H1 (cell line): Measurements from ENCODE around the gene FGF1. TPM values are rescaled to one million over a fixed set of nuclear protein-coding genes. Genes with fewer than 3 reads are reported as not detected.

ENCODE experiments used
- CTCF ChIA-PET: fragments of 300-600 bp; sonication (Branson Sonifier 250); formaldehyde crosslinking; loops from one replicate; lab custom pipeline; 2021; ENCODE audit not compliant: partially characterized antibody; lab: Charles Lee
- POLR2A ChIA-PET: fragments of 300-600 bp; sonication (Branson Sonifier 250); formaldehyde crosslinking; loops from one replicate; lab custom pipeline; 2021; ENCODE audit warnings: inconsistent platforms; ENCODE audit not compliant: partially characterized antibody; lab: Charles Lee
- DNase-seq, 2 experiments: peaks; one replicate each; pipeline versions ENCODE4 v3.0.0 to v3.0.0-alpha.2; 2010 to 2022; ENCODE audit warnings: low spot score in 2 of 2, low read depth in 1 of 2, mixed read lengths in 1 of 2
- FAIRE-seq: peaks from 2 replicates; lab custom pipeline; 2011; peaks lifted over from hg19 to GRCh38; lab: Jason Lieb, UNC
- H2AFZ ChIP-seq: 2 replicates; pipeline ENCODE4 v1.8.1; 2012; ENCODE audit warnings: low read length, inconsistent platforms
- H2AK5ac ChIP-seq: 2 replicates; pipeline ENCODE4 v1.6.1; 2013; ENCODE audit warnings: low read depth, low read length
- H2BK120ac ChIP-seq: replicated peaks from 2 replicates; pipeline ENCODE3; 2013; ENCODE audit warnings: low read depth, low read length, inconsistent platforms
- H2BK12ac ChIP-seq: 2 replicates; pipeline ENCODE4 v1.6.1; 2013; ENCODE audit warnings: low read depth, low read length
- H2BK15ac ChIP-seq: 2 replicates; pipeline ENCODE4 v1.6.1; 2013; ENCODE audit warnings: low read length
- H2BK20ac ChIP-seq: 2 replicates; pipeline ENCODE4 v1.6.1; 2013; ENCODE audit warnings: low read length
- H2BK5ac ChIP-seq: 2 replicates; pipeline ENCODE4 v1.6.1; 2013; ENCODE audit warnings: low read depth, low read length
- H3K14ac ChIP-seq: 2 replicates; pipeline ENCODE4 v1.6.1; 2013; ENCODE audit warnings: inconsistent platforms; ENCODE audit not compliant: insufficient read length
- H3K18ac ChIP-seq: 2 replicates; pipeline ENCODE4 v1.6.1; 2013; ENCODE audit warnings: low read length; ENCODE audit errors: extremely low read depth
- H3K23ac ChIP-seq: 2 replicates; pipeline ENCODE4 v1.6.1; 2013; ENCODE audit warnings: inconsistent platforms; ENCODE audit not compliant: insufficient read length
- H3K23me2 ChIP-seq: 2 replicates; pipeline ENCODE4 v1.6.1; 2013; ENCODE audit warnings: low read depth, low read length
- H3K27ac ChIP-seq: 2 replicates; pipeline ENCODE4 v1.6.1; 2011; ENCODE audit warnings: low read depth, low read length, inconsistent platforms
- H3K27me3 ChIP-seq, 4 experiments: replicated peaks in 1 of 4; 1 replicate in 1 of 4; 2 replicates in 3 of 4; pipeline versions ENCODE4 v1.6.1 to v1.8.1; 2011 to 2013; ENCODE audit warnings: low read length in 3 of 4, mild to moderate bottlenecking in 3 of 4, inconsistent platforms in 2 of 4, mixed read lengths in 2 of 4, moderate library complexity in 1 of 4; ENCODE audit not compliant: control insufficient read depth in 3 of 4, insufficient read depth in 3 of 4; ENCODE audit errors: extremely low read depth in 1 of 4
- H3K36me3 ChIP-seq, 4 experiments: 2 replicates each; pipeline versions ENCODE4 v1.6.1 to v1.8.1; 2011 to 2013; ENCODE audit warnings: mild to moderate bottlenecking in 4 of 4, low read length in 3 of 4, moderate library complexity in 2 of 4, control low read depth in 1 of 4, inconsistent platforms in 1 of 4; ENCODE audit not compliant: insufficient read depth in 4 of 4, control insufficient read depth in 2 of 4
- H3K4ac ChIP-seq: replicated peaks from 2 replicates; pipeline ENCODE3; 2013; ENCODE audit warnings: low read length, low read depth, mixed read lengths, inconsistent platforms; ENCODE audit not compliant: insufficient read length
- H3K4me1 ChIP-seq, 4 experiments: replicated peaks in 1 of 4; 1 replicate in 1 of 4; 2 replicates in 3 of 4; pipeline versions ENCODE4 v1.6.1 to v1.8.1; 2011 to 2013; ENCODE audit warnings: low read length in 3 of 4, inconsistent platforms in 2 of 4, mixed read lengths in 1 of 4; ENCODE audit not compliant: insufficient read depth in 4 of 4, control insufficient read depth in 3 of 4
- H3K4me2 ChIP-seq, 2 experiments: 2 replicates each; pipeline versions ENCODE4 v1.6.1 to v1.8.1; 2011 to 2013; ENCODE audit warnings: low read depth in 2 of 2, low read length in 2 of 2, control low read depth in 1 of 2, inconsistent platforms in 1 of 2, mild to moderate bottlenecking in 1 of 2; ENCODE audit not compliant: insufficient read depth in 1 of 2
- H3K4me3 ChIP-seq, 4 experiments: fragments of 200-600, 300-600 bp in 1 of 4; sonication (generic), shearing (Covaris generic), sonication (Bioruptor Twin) in 1 of 4; 2 replicates each; pipeline versions ENCODE4 v1.5.1 to v1.8.1; 2011 to 2016; ENCODE audit warnings: low read length in 4 of 4, low read depth in 3 of 4, control low read depth in 2 of 4, inconsistent platforms in 2 of 4, mild to moderate bottlenecking in 2 of 4, mixed read lengths in 1 of 4, moderate library complexity in 1 of 4; ENCODE audit not compliant: insufficient read depth in 2 of 4; ENCODE audit errors: extremely low read depth in 1 of 4
- H3K56ac ChIP-seq: replicated peaks from 2 replicates; pipeline ENCODE3; 2013; ENCODE audit warnings: low read depth, mild to moderate bottlenecking, mixed read lengths, low read length, inconsistent platforms; ENCODE audit not compliant: insufficient read length
- H3K79me1 ChIP-seq: 2 replicates; pipeline ENCODE4 v1.6.1; 2013; ENCODE audit warnings: low read depth, low read length, control low read depth
- H3K79me2 ChIP-seq, 2 experiments: 2 replicates each; pipeline versions ENCODE4 v1.6.1 to v1.8.1; 2012 to 2013; ENCODE audit warnings: low read length in 2 of 2, mild to moderate bottlenecking in 2 of 2, inconsistent platforms in 1 of 2; ENCODE audit not compliant: insufficient read depth in 2 of 2, control insufficient read depth in 1 of 2
- H3K9ac ChIP-seq, 4 experiments: replicated peaks in 1 of 4; 1 replicate in 1 of 4; 2 replicates in 3 of 4; pipeline versions ENCODE4 v1.6.1 to v1.8.1; 2011 to 2013; ENCODE audit warnings: low read depth in 3 of 4, low read length in 3 of 4, control low read depth in 2 of 4, mild to moderate bottlenecking in 2 of 4, moderate library complexity in 2 of 4, inconsistent platforms in 1 of 4; ENCODE audit errors: extremely low read depth in 1 of 4
- H3K9me3 ChIP-seq, 2 experiments: 2 replicates each; pipeline versions ENCODE4 v1.6.1 to v1.8.1; 2012 to 2013; ENCODE audit warnings: mild to moderate bottlenecking in 2 of 2, moderate library complexity in 2 of 2, control low read depth in 1 of 2, inconsistent platforms in 1 of 2, low read depth in 1 of 2, low read length in 1 of 2, mixed read lengths in 1 of 2; ENCODE audit not compliant: insufficient read depth in 2 of 2
- H4K20me1 ChIP-seq, 2 experiments: replicated peaks in 1 of 2; 2 replicates each; pipeline versions ENCODE3 to v1.8.1; 2011 to 2013; ENCODE audit warnings: inconsistent platforms in 2 of 2, low read length in 2 of 2, mild to moderate bottlenecking in 1 of 2; ENCODE audit not compliant: insufficient read depth in 2 of 2, control insufficient read depth in 1 of 2
- H4K5ac ChIP-seq: 2 replicates; pipeline ENCODE4 v1.6.1; 2013; ENCODE audit warnings: low read length, low read depth, mixed read lengths, inconsistent platforms; ENCODE audit not compliant: insufficient read length
- H4K8ac ChIP-seq: 2 replicates; pipeline ENCODE4 v1.8.0; 2013; ENCODE audit warnings: mild to moderate bottlenecking, moderate library complexity, low read length, inconsistent platforms; ENCODE audit not compliant: insufficient read depth; ENCODE audit errors: extremely low read depth
- H4K91ac ChIP-seq: replicated peaks from 2 replicates; pipeline ENCODE3; 2013; ENCODE audit warnings: low read length, mixed read lengths, inconsistent platforms; ENCODE audit not compliant: insufficient read length
- CHD1 ChIP-seq: IDR thresholded peaks from 2 replicates; pipeline ENCODE4 v1.6.1; 2012; ENCODE audit warnings: low read depth, low read length, improper control_type of control experiment
- CTCF ChIP-seq, 3 experiments: IDR thresholded peaks; 1 replicate in 2 of 3; 2 replicates in 1 of 3; pipeline versions ENCODE4 v1.5.1 to v1.6.1; 2011; ENCODE audit warnings: low read length in 3 of 3, mild to moderate bottlenecking in 3 of 3, inconsistent platforms in 2 of 3, low read depth in 1 of 3, moderate library complexity in 1 of 3; ENCODE audit not compliant: insufficient read depth in 1 of 3; ENCODE audit errors: control extremely low read depth in 1 of 3
- EZH2 ChIP-seq: fragments of 200-600 bp; sonication (generic); IDR thresholded peaks from 2 replicates; pipeline ENCODE4 v1.7.1; 2012; ENCODE audit warnings: low read depth, mild to moderate bottlenecking, moderate library complexity, low read length, inconsistent platforms; ENCODE audit not compliant: severe bottlenecking
- JUND ChIP-seq: IDR thresholded peaks from 2 replicates; pipeline ENCODE4 v1.6.1; 2011; ENCODE audit warnings: mild to moderate bottlenecking, improper control_type of control experiment, low read length
- KDM5A ChIP-seq: fragments of 200-600 bp; IDR thresholded peaks from 2 replicates; pipeline ENCODE4 v1.7.1; 2012; ENCODE audit warnings: mild to moderate bottlenecking, low read length, inconsistent platforms, mixed read lengths
- MAFK ChIP-seq: IDR thresholded peaks from 2 replicates; pipeline ENCODE4 v1.6.1; 2012; ENCODE audit warnings: low read depth, mild to moderate bottlenecking, improper control_type of control experiment, low read length
- POLR2A ChIP-seq, 2 experiments: IDR thresholded peaks; 1 replicate in 1 of 2; 2 replicates in 1 of 2; pipeline ENCODE4 v1.6.1; 2011; ENCODE audit warnings: low read depth in 2 of 2, low read length in 2 of 2, mild to moderate bottlenecking in 2 of 2; ENCODE audit errors: control extremely low read depth in 1 of 2
- SP1 ChIP-seq: IDR thresholded peaks from 2 replicates; pipeline ENCODE4 v1.6.1; 2011; ENCODE audit warnings: low read depth, low read length
- ZNF274 ChIP-seq: IDR thresholded peaks from 2 replicates; pipeline ENCODE4 v1.7.0; 2012; ENCODE audit warnings: low read length, borderline replicate concordance; ENCODE audit errors: extremely low read depth
- WGBS, 2 experiments: shearing (Covaris generic) in 1 of 2; methylation state at CpG; one replicate each; pipeline versions ENCODE4 v1.1.6 to v1.1.7; 2013 to 2015; ENCODE audit warnings: low lambda C conversion rate in 2 of 2, mixed read lengths in 2 of 2, inconsistent platforms in 1 of 2, low coverage in 1 of 2, missing lambda C conversion rate in 1 of 2; ENCODE audit not compliant: insufficient replicate concordance in 2 of 2, insufficient coverage in 1 of 2, insufficient read length in 1 of 2; ENCODE audit errors: extremely low coverage in 1 of 2, missing lambda C conversion rate in 1 of 2; 5-methylcytosine and 5-hydroxymethylcytosine counted together
- polyA plus RNA-seq, 7 experiments: library from polyadenylated mRNA; depleted of rRNA in 3 of 7; stranded (reverse) in 5 of 7; unstranded in 2 of 7; fragments of >200 nt in 5 of 7; fragments of 200-250 nt in 2 of 7; gene quantifications; 1 replicate in 5 of 7; 2 replicates in 1 of 7; 4 replicates in 1 of 7; pipeline versions ENCODE4 v1.2.1 to v1.2.3, GENCODE V29; 2011 to 2013; ENCODE audit warnings: missing spikeins in 2 of 7, mixed read lengths in 2 of 7
- total RNA-seq: library from RNA; stranded (reverse); fragmentation: NEBNext Ultra II Directional; extraction: Animal tissue kit (Norgen Biotek cat#: 25700); gene quantifications from 2 replicates; pipeline ENCODE4 v1.2.1, GENCODE V29; 2021

FGF1 gene
- total and polyA plus RNA-seq, 2 of the 8 experiments (the other 6 are each of a cell fraction or from before 2014, with no cell fraction given) = 0.30 to 0.50 TPM

DNA sequence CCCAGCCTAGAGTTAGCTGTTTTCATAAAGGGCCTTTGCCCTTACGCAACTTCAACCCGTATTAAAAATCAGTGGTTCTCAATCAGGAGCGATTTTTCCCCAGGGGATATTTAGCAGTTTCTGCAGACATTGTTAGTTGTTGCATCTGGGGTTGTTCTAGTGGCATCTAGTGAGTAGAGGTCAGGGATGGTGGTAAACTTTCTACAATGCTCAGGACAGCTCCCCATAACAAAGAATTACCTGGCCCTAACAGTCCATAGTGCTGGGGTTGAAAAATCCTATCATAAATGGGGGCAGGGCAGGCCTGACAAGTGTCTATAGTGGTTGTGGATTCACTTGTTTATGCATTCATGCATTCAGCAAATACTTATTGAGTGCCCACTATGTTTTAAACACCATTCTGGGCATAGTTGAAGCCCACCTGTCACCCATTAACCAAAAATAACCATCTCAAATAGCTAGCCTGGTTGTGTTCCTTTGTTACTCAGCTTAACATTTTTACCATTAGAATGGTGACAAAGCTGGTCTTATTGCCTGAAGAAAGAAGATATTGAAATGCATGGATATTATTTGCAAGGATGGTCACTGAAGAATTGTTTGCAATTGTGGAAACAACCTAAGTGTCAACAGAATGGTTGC, 15.9 kb upstream of the FGF1 start:
- Histone ChIP-seq H3K4ac (no peak overlapping the region), H3K56ac (no peak overlapping the region), H2BK120ac (peak overlapping the region; percentile 96), H3K27me3 (no peaks in the 10 kb centered on the region), H3K23me2 (peaks cover 3% of the 10 kb centered on the region; the same call in 1 of the 2 replicates), H3K36me3 (peaks cover 0 to 13% (median 0%) of the 10 kb centered on the region in 4 experiments; a peak in 2 of 8 replicates), H3K9me3 (0 out of 4 replicates have a peak, but pooled peaks cover 0 to 3% of the 10 kb centered on the region in 2 experiments), H3K23ac (no peak overlapping the region), H3K4me3 (peak overlapping the region in 1 of 4 experiments; percentile 13; a peak in 1 of 8 replicates), H4K91ac (peak overlapping the region; percentile 10), H3K79me1 (no peaks in the 10 kb centered on the region; the same call in 1 of the 2 replicates), H3K18ac (no peak overlapping the region; the same call in 1 of the 2 replicates), H3K4me2 (peak overlapping the region; percentile 43 to 54; a peak in 3 of 4 replicates), H3K79me2 (peaks cover 0 to 21% of the 10 kb centered on the region in 2 experiments; a peak in 3 of 4 replicates), H2BK15ac (no peak overlapping the region), H2BK12ac (no peak overlapping the region), H3K27ac (peak overlapping the region; percentile 60; the same call in 1 of the 2 replicates), H3K4me1 (peaks cover 3 to 30% (median 14%) of the 10 kb centered on the region in 4 experiments), H3K9ac (no peak overlapping the region), H2AFZ (no peak overlapping the region), H4K20me1 (no peaks in the 10 kb centered on the region), H2BK5ac (peak overlapping the region; percentile 82; the same call in 1 of the 2 replicates), H2AK5ac (no peak overlapping the region), H2BK20ac (no peak overlapping the region; the same call in 1 of the 2 replicates), H4K8ac (no peak overlapping the region; the same call in 1 of the 2 replicates), H3K14ac (no peak overlapping the region), H4K5ac (no peak overlapping the region)
- ChIA-PET POLR2A (interaction anchor here (0.9 to 2.8 kb wide), 10 partner anchors 11 to 375 kb away, joined by 3 to 26 read pairs (median 4); partner anchors contain the start of gene FGF1), CTCF (interaction anchor here (0.7 to 29.7 kb wide), 17 partner anchors 9 to 843 kb away, joined by 3 to 605 read pairs (median 5); no protein-coding TSS in a partner anchor)
- FAIRE-seq = peak; percentile 60
- 79% methylated on average over 3 of the region's 3 CpGs; no CpG with 5 or more reads in 1 of the 2 experiments for WGBS, 2 experiments
- no peak for DNase-seq
- TF ChIP-seq MAFK (no peak), SP1 (peak; percentile 56; the same call in 1 of the 2 replicates), POLR2A (IDR thresholded peaks at IDR 0.05; ENCODE audit: control extremely low read depth in 1 of 2, low read depth in 2 of 2, low read length in 2 of 2) (no peak), EZH2 (no peak), KDM5A (no peak), JUND (no peak), ZNF274 (no peak), CHD1 (no peak), CTCF (IDR thresholded peaks at IDR 0.05; ENCODE audit: control extremely low read depth in 1 of 3, insufficient read depth in 1 of 3, low read depth in 1 of 3, low read length in 3 of 3) (no peak)
